Heart left ventricle (tissue), 16 donors: ENCODE measurements around the gene HAPLN2. TPM values are rescaled to one million over a fixed set of nuclear protein-coding genes. Genes with fewer than 3 reads are reported as not detected.

Experiments used
- ATAC-seq, 4 donors: fragments of 200-7000 bp; cut with Tn5 transposase; one replicate each; pipeline ENCODE4 v1.9.1; 2020 to 2022; ENCODE audit warnings: moderate library complexity in 4 of 4, mild to moderate bottlenecking in 3 of 4, moderate number of reproducible peaks in 1 of 4
- DNase-seq, 5 donors: peaks; one replicate each; pipeline ENCODE4 v3.0.0-alpha.2; 2020
- H3K27ac ChIP-seq, 12 donors: fragments of 200-600 bp; sonication (generic) in 4 of 12; one replicate each; pipeline versions ENCODE4 v1.5.0 to v1.8.0; 2016 to 2022; ENCODE audit warnings: mild to moderate bottlenecking in 2 of 12
- H3K27me3 ChIP-seq, 9 donors: fragments of 200-600 bp; sonication (generic) in 2 of 9; one replicate each; pipeline versions ENCODE4 v1.5.1 to v1.8.0; 2016 to 2022; ENCODE audit warnings: mild to moderate bottlenecking in 3 of 9
- H3K36me3 ChIP-seq, 9 donors: fragments of 200-600 bp; sonication (generic) in 2 of 9; one replicate each; pipeline versions ENCODE4 v1.5.0 to v1.8.0; 2018 to 2022; ENCODE audit warnings: mild to moderate bottlenecking in 2 of 9
- H3K4me1 ChIP-seq, 12 donors: fragments of 200-600 bp; sonication (generic) in 4 of 12; one replicate each; pipeline versions ENCODE4 v1.5.0 to v1.8.0; 2016 to 2022; ENCODE audit warnings: mild to moderate bottlenecking in 3 of 12
- H3K4me3 ChIP-seq, 12 donors: fragments of 200-600 bp; sonication (generic) in 4 of 12; one replicate each; pipeline versions ENCODE4 v1.5.0 to v1.8.0; 2017 to 2022; ENCODE audit warnings: mild to moderate bottlenecking in 9 of 12, moderate library complexity in 4 of 12
- H3K9me3 ChIP-seq, 12 donors: fragments of 200-600 bp; sonication (generic) in 4 of 12; one replicate each; pipeline versions ENCODE4 v1.5.0 to v1.8.0; 2016 to 2022; ENCODE audit warnings: mild to moderate bottlenecking in 1 of 12
- POLR2A ChIP-seq, 2 donors: fragments of 450-650 bp; IDR thresholded peaks; one replicate each; pipeline ENCODE4 v1.6.1; 2017; ENCODE audit warnings: antibody characterized with exemption in 2 of 2, mild to moderate bottlenecking in 2 of 2, moderate library complexity in 2 of 2
- WGBS, 4 donors: extraction: QIAGEN DNeasy Blood & Tissue Kit in 2 of 4; methylation state at CpG; one replicate each; pipeline versions ENCODE4 v1.1.5 to v1.1.7; 2013 to 2018; 5-methylcytosine and 5-hydroxymethylcytosine counted together
- intact Hi-C, 10 donors: fragments of 100-400 bp; cut with DNase I; formaldehyde crosslinking; loops; one replicate each; pipeline versions ENCODE4 v1.11.1 to v1.14.2; 2022
- polyA plus RNA-seq, 2 donors: library from polyadenylated mRNA; stranded (reverse); fragments of 200-250 nt; gene quantifications; one replicate each; pipeline ENCODE4 v1.2.3, GENCODE V29; 2013
- total RNA-seq, 9 donors: library from RNA; depleted of rRNA in 2 of 9; stranded (reverse); fragments of >200 nt in 2 of 9; fragmentation: NEBNext Ultra II Directional in 3 of 9; extraction: Animal tissue kit (Norgen Biotek cat#: 25700) in 3 of 9; gene quantifications; one replicate each; pipeline versions ENCODE4 v1.1.0 to v1.2.4, GENCODE V29; 2016 to 2023
- TF ChIP-seq, protein P1 (sequence below), 12 donors: fragments of 200-600 bp; sonication (generic) in 4 of 12; IDR thresholded peaks; one replicate each; pipeline versions ENCODE4 v1.5.0 to v1.8.0; 2018 to 2022; ENCODE audit warnings: antibody characterized with exemption in 12 of 12, mild to moderate bottlenecking in 5 of 12
- donor health status: ischemic (EF 13 %, LVEDD 7.1; RV severe dilation, severe dysfunction).
- donor health status: healthy with polysubstance abuse.
- donor health status: DM: no; HTN: yes; CAD: no.
- donor health status: DM: no; HTN: no; CAD: no.
- donor health status: ischemic (EF 25% LVEDD 6.9; RV normal size, moderate dysfunction).
- donor health status: ischemic (EF 25% LVEDD 5.7; RV mildly dilated, moderate dysfunction).
- donor health status: healthy.
- donor health status: DM: yes; HTN: yes; CAD: no.
- donor health status: ischemic (EF 35%, LVEDD 5.7; RV mildly dilated, moderate dysfunction).
- donor health status: nonischemic (EF 11% LVEDD 7.7; RV severe dilation, severe dysfunction).
- donor health status: DM: yes; HTN: yes; CAD: no.
- donor health status: PGD.
- donor health status: ischemic (EF 29% LVEDD 5.4; RV normal size, mild dysfunction).
- donor health status: nonischemic (EF 23%, LVEDD 6.1; RV moderate dilation, normal function).

Gene HAPLN2
- total and polyA plus RNA-seq, 11 donors: 0.52 to 3.0 (median 1.1) TPM

DNA sequence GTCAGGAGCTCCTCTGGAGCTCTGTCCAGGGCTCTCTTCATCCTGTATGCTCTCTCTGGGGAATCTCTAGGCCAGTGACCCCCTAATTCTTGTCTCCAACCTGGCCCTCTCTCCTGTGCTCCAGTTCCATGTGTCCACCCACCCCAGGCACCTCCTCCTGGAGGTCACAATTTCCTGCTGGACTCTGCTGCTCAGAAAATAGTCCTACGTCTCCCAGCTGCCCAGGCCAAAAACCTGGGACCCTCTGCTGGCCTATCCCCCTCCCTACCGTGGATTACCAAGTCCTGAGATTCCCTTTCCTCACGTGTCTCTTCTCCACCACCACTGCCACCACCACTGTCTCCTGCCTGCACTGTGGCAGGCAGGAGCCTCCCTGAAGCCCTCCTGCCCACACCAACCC, 46.3 kb downstream of the HAPLN2 start:
- Histone ChIP-seq H3K27ac (peak overlapping the region; percentile 53 to 99 (median 96)), H3K4me1 (peaks cover 60 to 100% (median 97%) of the 10 kb centered on the region in 12 donors), H3K9me3 (no peaks in the 10 kb centered on the region), H3K4me3 (peak overlapping the region in 1 of 12 donors; percentile 16), H3K36me3 (peaks cover 0 to 6% (median 0%) of the 10 kb centered on the region in 9 donors), H3K27me3 (no peaks in the 10 kb centered on the region)
- intact Hi-C loops: loop anchor here in 5 of 10 donors (1.0 to 10.0 kb wide), 4 partner anchors 10 to 551 kb away; partner anchors contain the start of genes MEF2D (in 3 of the 5) and LMNA (in 1 of the 5)
- ATAC-seq (no peak), DNase-seq (no peak)
- 4 to 29% (median 11%) methylated on average over 3 of the region's 3 CpGs for WGBS, 4 donors
- TF ChIP-seq, protein P1, sequence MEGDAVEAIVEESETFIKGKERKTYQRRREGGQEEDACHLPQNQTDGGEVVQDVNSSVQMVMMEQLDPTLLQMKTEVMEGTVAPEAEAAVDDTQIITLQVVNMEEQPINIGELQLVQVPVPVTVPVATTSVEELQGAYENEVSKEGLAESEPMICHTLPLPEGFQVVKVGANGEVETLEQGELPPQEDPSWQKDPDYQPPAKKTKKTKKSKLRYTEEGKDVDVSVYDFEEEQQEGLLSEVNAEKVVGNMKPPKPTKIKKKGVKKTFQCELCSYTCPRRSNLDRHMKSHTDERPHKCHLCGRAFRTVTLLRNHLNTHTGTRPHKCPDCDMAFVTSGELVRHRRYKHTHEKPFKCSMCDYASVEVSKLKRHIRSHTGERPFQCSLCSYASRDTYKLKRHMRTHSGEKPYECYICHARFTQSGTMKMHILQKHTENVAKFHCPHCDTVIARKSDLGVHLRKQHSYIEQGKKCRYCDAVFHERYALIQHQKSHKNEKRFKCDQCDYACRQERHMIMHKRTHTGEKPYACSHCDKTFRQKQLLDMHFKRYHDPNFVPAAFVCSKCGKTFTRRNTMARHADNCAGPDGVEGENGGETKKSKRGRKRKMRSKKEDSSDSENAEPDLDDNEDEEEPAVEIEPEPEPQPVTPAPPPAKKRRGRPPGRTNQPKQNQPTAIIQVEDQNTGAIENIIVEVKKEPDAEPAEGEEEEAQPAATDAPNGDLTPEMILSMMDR (IDR thresholded peaks at IDR 0.05): no peak
- TF ChIP-seq POLR2A (IDR thresholded peaks at IDR 0.05): no peak

GRCh38 chr1:156666862-156667609, 47.8 kb downstream of the HAPLN2 start:
- no peak overlapping the region for H3K4me3 ChIP-seq
- intact Hi-C loops: loop anchor here in 4 of 10 donors (5.0 to 10.0 kb wide), 3 partner anchors 162 to 552 kb away; partner anchors contain the start of genes MEF2D (in 3 of the 4) and LMNA (in 1 of the 4)
- ATAC-seq: peak in 3 of 4 donors; percentile 1 to 6 (median 3)
- H3K27me3 ChIP-seq: no peaks in the 10 kb centered on the region
- no peaks in the 10 kb centered on the region for H3K9me3 ChIP-seq
- TF ChIP-seq, protein P1 (IDR thresholded peaks at IDR 0.05): no peak
- TF ChIP-seq POLR2A (IDR thresholded peaks at IDR 0.05): no peak
- peak overlapping the region; percentile 90 to 99 (median 96) for H3K27ac ChIP-seq
- H3K36me3 ChIP-seq: peaks cover 0 to 21% (median 13%) of the 10 kb centered on the region in 9 donors
- no peak for DNase-seq
- 69 to 80% (median 71%) methylated on average over 7 to 9 of the region's 9 CpGs for WGBS, 4 donors
- H3K4me1 ChIP-seq: peaks cover 62 to 100% (median 93%) of the 10 kb centered on the region in 12 donors

DNA sequence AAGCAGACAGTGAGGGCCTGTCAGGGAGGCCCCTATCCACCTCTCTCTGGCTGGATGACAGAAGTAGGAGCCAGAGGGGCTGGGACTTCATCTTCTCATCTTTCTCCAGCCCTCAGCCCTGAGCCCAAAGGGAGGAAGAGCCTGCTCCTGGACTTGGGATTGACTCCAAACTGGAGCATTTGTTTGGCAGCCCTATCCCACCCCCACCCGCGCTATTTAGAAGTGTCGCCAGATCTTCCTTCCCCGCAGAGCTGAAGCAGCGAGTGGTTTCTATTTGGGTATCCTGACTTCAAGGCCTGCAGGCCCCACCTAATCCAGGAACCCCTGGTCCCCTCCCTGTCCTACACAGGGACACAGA, 48.4 kb downstream of the HAPLN2 start:
- ATAC-seq (peak; percentile 48 to 73 (median 60)), DNase-seq (peak in 4 of 5 donors; percentile 78 to 84 (median 80))
- peak overlapping the region; percentile 90 to 99 (median 96) for H3K27ac ChIP-seq
- no peak for TF ChIP-seq POLR2A (IDR thresholded peaks at IDR 0.05)
- TF ChIP-seq, protein P1 (IDR thresholded peaks at IDR 0.05): no peak
- intact Hi-C loops: loop anchor here in 4 of 10 donors (5.0 to 10.0 kb wide), 3 partner anchors 163 to 553 kb away; partner anchors contain the start of genes MEF2D (in 3 of the 4) and LMNA (in 1 of the 4)
- 0 to 16% (median 10%) methylated on average over 3 to 5 of the region's 5 CpGs for WGBS, 4 donors
- H3K9me3 ChIP-seq: no peaks in the 10 kb centered on the region
- H3K27me3 ChIP-seq: no peaks in the 10 kb centered on the region
- H3K36me3 ChIP-seq: peaks cover 0 to 26% (median 18%) of the 10 kb centered on the region in 9 donors
- H3K4me3 ChIP-seq: no peak overlapping the region
- peaks cover 58 to 100% (median 90%) of the 10 kb centered on the region in 12 donors for H3K4me1 ChIP-seq
